GM18870 (cell line): ENCODE data around the gene ANO1.

Experiments
- ATAC-seq: cut with Tn5 transposase; IDR thresholded peaks from one replicate; pipeline ENCODE4 v1.9.1; 2021; ENCODE audit warnings: moderate library complexity; ENCODE audit not compliant: unreplicated experiment

ANO1 gene

GRCh38 chr11:70111269-70112016 is 33.3 kb downstream of the ANO1 start:
- no peak for ATAC-seq

DNA sequence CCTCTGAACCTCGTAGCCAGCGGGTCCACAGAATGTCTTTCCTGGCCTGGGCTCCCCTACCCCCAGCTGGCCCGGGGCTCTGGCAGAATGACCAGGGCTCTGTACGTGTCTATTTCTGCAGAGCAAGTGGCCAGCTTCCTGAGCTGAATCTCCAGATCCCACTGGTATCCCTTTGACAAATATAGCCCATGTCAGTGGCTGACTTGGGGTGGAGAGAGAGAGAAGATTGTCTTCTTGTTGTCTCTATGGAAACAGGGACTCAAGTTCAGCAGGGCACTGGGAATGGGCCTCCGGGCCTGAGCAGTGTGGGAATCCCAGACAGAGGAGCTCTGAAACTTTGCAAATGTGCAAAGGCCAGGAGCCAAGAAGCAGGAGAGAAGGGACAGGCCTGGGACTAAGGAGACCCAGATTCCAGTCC is 33.9 kb downstream of the ANO1 start:
- no peak for ATAC-seq

GRCh38 chr11:70113801-70114200 is 35.7 kb downstream of the ANO1 start:
- ATAC-seq, result no peak

GRCh38 chr11:70115778-70116177 is 37.7 kb downstream of the ANO1 start:
- no peak for ATAC-seq

DNA sequence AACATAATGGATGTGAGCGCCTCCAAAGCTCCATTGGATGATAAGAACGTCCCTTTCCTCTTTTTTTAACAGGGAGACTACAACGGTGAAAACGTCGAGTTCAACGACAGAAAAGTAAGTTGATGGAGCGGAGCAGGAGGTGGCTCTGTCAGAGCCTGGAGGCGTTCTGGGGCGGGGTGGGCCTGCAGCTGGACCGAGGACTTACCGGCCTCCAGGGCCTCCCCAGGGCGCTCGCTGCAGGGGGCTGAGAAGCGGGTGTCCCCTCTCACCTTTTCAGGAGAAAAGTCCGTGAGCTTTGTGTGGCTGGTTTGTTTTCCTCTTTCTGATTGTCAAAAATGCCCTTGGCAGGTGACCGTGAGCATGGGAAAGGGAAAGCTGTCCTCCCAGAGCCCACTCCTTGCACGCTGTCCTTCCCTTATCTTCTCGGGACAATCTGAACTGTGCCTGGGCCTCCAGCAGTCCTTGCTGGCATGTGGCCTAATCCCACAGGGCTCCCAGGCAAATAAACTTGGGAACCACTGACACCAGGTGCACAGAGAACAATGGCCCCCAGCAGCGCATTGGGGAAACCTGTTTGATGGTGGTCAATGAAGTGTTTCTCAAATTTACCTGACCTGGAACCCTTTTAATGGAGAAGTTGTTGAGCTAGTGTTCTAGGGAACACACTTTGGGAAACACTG is 38.4 kb downstream of the ANO1 start:
- ATAC-seq, result no peak

DNA sequence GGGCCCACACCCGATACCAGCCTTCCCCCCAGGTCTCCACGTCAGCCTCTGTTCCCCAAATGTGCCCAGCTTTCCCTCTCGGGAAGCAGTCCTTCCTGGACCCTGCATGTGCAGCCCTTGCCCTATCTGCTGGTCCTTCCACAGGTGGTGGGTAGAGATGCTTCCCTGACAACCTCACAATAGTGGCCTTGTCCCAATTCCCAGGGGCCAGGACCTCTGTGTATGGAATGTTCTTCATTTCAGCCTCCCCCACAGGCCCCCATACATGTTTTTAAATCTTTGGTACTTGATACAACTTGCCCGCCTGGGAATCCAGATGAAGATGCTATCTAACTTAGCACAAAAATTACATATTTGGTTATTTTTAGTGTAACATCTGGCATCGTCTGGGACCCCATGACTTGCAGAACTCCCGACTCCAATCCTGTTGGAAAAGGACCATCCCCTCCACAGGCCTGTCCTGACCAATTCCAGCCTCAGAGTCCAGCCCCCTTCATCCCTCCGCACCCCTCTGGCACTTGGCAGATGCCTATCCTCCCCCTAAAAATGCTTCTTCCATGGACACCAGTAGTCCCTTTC is 39.5 kb downstream of the ANO1 start:
- no peak for ATAC-seq

DNA sequence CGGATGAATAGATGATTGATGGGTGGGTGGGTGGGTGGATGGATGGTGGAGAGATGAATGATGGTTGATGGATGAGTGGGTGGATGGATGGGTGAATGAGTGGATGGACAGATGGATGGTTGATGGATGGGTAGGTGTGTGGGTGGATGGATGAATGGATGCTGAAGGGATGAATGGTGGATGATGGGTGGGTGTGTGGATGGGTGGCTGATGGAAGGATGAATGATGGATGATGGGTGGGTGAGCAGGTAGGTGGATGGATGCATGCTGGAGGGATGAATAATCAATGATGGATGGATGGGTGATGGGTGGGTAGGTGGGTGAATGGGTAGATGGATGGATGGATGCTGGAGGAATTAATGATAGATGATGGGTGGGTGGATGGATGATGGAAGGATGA is 40.5 kb downstream of the ANO1 start:
- ATAC-seq, result no peak

- no peak for ATAC-seq
Measured at GRCh38 chr11:70119502-70119901, 41.4 kb downstream of the ANO1 start.

DNA sequence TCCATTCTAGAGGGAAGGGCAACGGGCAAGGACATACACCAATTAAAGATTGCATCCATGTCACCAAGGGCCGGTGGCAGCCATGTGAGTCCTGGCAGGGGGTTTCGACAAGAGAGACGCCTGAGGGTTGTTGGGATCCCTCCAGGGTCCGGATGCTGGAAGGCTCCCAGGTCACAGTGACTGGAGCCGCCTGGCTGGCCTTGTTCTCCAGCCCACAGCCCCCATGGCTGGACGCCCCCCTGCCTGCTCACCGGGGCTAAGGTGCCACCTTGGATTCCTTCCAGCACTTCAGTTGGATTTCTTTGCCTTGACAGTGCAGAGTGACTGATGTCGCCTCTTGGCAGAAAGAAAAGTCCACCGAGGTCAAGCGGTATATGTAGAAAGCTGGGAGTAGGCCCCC is 42.6 kb downstream of the ANO1 start:
- no peak for ATAC-seq

GRCh38 chr11:70122490-70123198 is 44.5 kb downstream of the ANO1 start:
- ATAC-seq, result no peak

DNA sequence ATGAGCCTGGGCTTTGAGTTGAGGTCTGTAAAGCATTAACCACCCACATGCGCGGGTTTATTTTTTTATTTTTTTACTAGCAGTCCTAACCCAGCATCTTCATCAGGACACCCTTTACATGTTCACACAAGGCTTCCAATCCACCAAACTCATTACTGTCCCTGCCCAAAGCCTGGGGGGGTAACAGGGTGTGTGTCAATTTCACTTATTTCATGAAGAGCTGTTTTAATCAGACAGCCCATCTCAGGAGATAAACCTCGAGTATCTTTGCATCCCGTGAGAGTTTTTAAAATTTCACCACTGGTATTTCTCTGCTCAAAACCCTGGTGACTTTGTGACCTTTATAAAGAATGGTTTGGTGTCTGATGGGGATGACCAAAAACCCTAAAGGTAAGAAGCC is 45.6 kb downstream of the ANO1 start:
- no peak for ATAC-seq

- no peak for ATAC-seq
Measured at GRCh38 chr11:70124321-70125000, 46.3 kb downstream of the ANO1 start.

DNA sequence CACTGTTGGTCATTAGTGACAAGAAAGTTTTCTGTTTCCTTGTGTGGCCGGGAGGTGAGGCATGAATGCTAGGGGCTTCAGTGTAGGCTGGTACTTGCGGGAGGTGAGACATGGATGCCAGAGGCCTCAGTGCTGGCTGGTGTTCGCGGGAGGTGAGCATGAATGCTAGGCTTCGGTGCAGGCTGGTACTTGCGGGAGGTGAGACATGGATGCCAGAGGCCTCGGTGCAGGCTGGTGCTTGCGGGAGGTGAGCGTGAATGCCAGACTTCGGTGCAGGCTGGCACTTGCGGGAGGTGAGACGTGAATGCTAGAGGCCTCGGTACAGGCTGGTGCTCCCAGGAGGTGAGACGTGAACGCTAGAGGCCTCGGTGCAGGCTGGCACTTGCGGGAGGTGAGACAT is 48.4 kb downstream of the ANO1 start:
- no peak for ATAC-seq

DNA sequence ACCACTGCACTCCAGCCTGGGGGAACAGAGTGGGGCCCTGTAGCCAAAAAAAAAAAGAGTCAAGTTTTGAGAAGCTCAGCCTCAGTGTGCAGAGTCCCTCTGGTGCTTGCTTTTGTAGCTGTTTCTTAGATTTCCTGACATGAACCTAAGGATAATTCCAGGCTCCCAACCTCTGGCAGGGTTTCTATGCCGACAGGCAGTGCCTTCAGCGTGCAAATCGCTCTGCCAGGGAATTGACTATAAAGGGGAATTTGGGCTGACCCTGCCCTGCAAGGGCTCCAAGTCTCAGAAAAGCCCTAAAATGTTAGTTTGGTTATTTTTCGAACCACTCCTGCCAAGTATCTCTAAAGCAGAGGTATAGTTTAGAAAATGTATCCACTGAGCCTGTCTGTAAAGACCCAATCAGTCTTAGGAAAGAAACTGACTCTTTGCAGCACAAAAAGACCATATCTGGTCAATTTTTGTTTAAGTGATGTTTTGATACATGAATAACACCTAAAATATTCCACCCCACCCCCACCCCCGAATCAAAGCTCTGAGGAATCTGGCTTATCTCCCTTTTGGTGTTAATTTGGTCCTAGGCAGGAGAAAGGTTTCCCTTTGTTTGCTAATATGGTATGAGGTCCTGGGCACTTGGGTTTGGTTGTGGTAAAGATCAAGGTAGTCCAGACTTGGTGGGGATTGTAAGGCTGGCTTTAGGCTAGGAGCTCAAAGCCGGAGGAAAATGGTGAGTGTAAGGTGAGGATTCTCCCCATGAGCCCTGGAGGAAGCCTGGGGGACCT is 49.7 kb downstream of the ANO1 start:
- no peak for ATAC-seq

- no peak for ATAC-seq
Measured at GRCh38 chr11:70128435-70128906, 50.4 kb downstream of the ANO1 start.

DNA sequence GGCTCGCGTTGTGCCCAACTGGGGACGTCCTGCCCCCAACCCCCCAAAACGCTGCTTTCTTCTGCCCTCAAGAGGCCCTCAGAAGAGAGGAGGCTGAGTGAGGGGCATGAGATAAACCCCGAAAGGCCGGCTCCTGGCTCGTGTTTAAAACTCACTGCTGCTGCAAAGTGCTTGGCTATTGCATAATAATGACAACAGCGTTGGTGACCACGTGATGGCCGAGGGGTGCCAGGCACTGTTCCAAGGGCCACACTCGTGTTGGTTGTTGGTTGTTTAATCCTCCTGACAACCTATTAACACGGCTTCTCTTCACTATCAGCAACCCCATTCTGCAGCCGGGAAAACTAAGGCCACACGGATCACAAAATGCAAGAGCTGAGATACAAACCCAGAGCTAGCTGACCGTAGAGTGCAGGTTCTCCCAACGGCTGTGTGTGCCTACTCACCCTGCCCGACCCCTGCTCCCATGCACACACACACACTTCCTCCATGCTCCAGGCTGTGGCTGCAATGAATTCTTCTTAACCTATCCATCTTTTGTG is 51.0 kb downstream of the ANO1 start:
- no peak for ATAC-seq

DNA sequence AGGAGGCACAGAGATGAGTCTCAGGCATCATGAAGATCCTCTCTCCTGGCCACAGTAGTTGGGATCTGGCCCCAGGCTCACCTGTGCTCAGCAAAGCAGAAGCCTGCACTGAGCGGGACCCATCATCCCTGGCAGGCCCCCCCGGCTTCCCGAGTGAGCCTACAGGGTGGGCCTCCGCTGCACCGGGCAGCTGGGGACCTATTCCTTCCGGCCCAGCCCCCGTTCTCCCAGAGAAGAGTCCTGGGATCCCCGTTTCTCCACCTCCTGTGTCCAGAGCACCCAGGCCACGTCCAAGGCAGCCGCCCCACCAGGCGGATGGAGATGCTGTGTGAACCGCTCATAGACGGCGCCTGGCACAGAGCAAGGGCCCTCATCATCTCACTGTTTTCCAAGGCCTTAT is 52.5 kb downstream of the ANO1 start:
- no peak for ATAC-seq

GRCh38 chr11:70131606-70132190 is 53.6 kb downstream of the ANO1 start:
- no peak for ATAC-seq

- ATAC-seq, result no peak
Measured at GRCh38 chr11:70132641-70133040, 54.5 kb downstream of the ANO1 start.
